ENCODE results near the gene LGR5. TPM values are rescaled to one million over a fixed set of nuclear protein-coding genes. Genes with fewer than 3 reads are reported as not detected.

Gene LGR5
- total RNA-seq, 1 donor from 2014 or later, result not detected

- DNase-seq (ENCODE audit: missing footprints), result no peak
- intact Hi-C loops (cut with DNase I), result no loop called here
- ATAC-seq, result no peak
Observed at GRCh38 chr12:71621938-71622337, 182.3 kb downstream of the LGR5 start.

GRCh38 chr12:71625476-71625875, 185.9 kb downstream of the LGR5 start:
- ATAC-seq (no peak), DNase-seq (ENCODE audit: missing footprints) (no peak)
- intact Hi-C loops (cut with DNase I), result no loop called here

GRCh38 chr12:71626098-71626497, 186.5 kb downstream of the LGR5 start:
- no peak for ATAC-seq
- intact Hi-C loops (cut with DNase I), result no loop called here

GRCh38 chr12:71626768-71627167, 187.2 kb downstream of the LGR5 start:
- no peak for ATAC-seq
- intact Hi-C loops (cut with DNase I), result no loop called here
- no peak for DNase-seq (ENCODE audit: missing footprints)

More at GRCh38 chr12:71626098-71626497, 186.5 kb downstream of the LGR5 start:
- no peak for DNase-seq (ENCODE audit: missing footprints)

DNA sequence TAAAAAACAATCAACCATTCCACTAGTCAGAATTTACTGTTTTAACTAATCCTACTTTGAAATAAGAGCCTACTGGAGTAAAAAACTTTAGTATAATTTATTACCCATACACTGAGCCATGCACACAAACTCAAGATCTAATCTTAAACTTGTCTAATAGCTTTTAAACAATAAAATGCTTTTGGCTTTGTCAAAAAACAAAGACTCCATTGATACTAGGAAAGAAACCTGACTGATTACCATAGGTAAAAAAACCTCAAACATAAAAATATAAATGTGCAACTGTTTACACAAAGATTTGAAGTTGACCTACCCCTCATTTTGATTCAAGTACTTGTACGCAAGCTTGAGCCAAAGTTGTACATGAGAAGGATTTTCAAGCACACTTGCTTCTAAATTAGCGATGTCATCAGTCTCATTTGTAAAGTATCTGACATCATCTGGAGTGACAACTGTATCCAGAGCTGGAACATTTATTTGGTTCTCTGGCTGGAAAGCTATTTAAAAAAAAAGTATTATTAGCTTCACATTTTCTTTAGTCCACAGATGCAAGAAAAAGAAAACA, 187.9 kb downstream of the LGR5 start:
- ATAC-seq, result no peak
- intact Hi-C loops (cut with DNase I), result no loop called here
- no peak for DNase-seq (ENCODE audit: missing footprints)

Other genes with a start within 250 kb of the LGR5 start
- gene ZFC3H1, start 224.1 kb downstream of the LGR5 start, total RNA-seq, result 15.2 TPM
- gene THAP2, start 224.5 kb downstream of the LGR5 start, total RNA-seq, result 7.4 TPM
- 25.7 TPM for gene TMEM19, start 246.3 kb downstream of the LGR5 start, total RNA-seq